Mesodermal cell (in vitro differentiated cells): Measurements from ENCODE around the gene PRR5L.
A peak's percentile ranks its signal among the peaks of the same experiment; 100 is the strongest.
"Not testable (repeated sequence)": the region's sequence is repeated elsewhere in the genome, so short reads cannot be mapped to it uniquely, and the experiment has no call there.

Experiments used
- H3K27ac ChIP-seq: 2 replicates; pipeline ENCODE4 v1.7.0; 2013; ENCODE audit warnings: mild to moderate bottlenecking, low read depth, low read length, moderate library complexity; ENCODE audit not compliant: severe bottlenecking
- H3K36me3 ChIP-seq: 2 replicates; pipeline ENCODE4 v1.7.1; 2013; ENCODE audit warnings: mild to moderate bottlenecking, low read length, moderate library complexity; ENCODE audit not compliant: control insufficient read depth, insufficient read depth
- H3K4me1 ChIP-seq: one replicate; pipeline ENCODE4 v1.7.1; 2013; ENCODE audit warnings: mild to moderate bottlenecking, low read length; ENCODE audit not compliant: insufficient read depth, control insufficient read depth, poor library complexity, severe bottlenecking
- H3K4me3 ChIP-seq: 2 replicates; pipeline ENCODE4 v1.7.0; 2013; ENCODE audit warnings: low read length, control low read depth, mild to moderate bottlenecking; ENCODE audit not compliant: insufficient read depth, poor library complexity, severe bottlenecking; ENCODE audit errors: extremely low read depth
- H3K9me3 ChIP-seq: 2 replicates; pipeline ENCODE4 v1.7.1; 2013; ENCODE audit warnings: mild to moderate bottlenecking, low read length, moderate library complexity; ENCODE audit not compliant: control insufficient read depth
- WGBS, 2 experiments: methylation state at CpG; one replicate each; pipeline ENCODE4 v1.1.5; 2013; ENCODE audit warnings: missing lambda C conversion rate in 2 of 2; ENCODE audit not compliant: insufficient coverage in 2 of 2; 5-methylcytosine and 5-hydroxymethylcytosine counted together

PRR5L gene

DNA sequence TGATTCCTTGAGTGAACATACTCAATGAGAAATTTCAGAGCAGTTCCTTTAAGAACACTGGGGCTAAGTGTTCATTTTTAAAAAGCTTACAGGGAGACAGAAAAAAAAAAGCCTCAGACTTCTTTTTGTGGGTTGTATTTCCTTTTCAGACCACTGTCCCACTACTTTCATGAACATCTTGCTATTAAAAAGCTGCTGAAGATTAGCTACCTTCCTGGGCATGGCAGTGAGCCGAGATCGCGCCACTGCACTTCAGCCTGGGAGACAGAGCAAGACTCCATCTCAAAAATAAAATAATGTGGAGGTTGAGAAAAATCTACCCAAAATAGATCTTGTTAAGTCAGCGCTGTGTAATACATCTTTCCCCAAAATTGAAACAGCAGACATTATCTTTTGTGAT, 203.2 kb downstream of the PRR5L start:
- H3K4me3 ChIP-seq, result no peak overlapping the region
- H3K36me3 ChIP-seq, result peaks cover 59% of the 10 kb centered on the region
- no peaks in the 10 kb centered on the region for H3K9me3 ChIP-seq
- peaks cover 37% of the 10 kb centered on the region for H3K4me1 ChIP-seq
- peak overlapping the region; percentile 92 for H3K27ac ChIP-seq
- WGBS, 2 experiments, result 96% methylated on average over 3 of the region's 4 CpGs; no CpG with 5 or more reads in 1 of the 2 experiments

DNA sequence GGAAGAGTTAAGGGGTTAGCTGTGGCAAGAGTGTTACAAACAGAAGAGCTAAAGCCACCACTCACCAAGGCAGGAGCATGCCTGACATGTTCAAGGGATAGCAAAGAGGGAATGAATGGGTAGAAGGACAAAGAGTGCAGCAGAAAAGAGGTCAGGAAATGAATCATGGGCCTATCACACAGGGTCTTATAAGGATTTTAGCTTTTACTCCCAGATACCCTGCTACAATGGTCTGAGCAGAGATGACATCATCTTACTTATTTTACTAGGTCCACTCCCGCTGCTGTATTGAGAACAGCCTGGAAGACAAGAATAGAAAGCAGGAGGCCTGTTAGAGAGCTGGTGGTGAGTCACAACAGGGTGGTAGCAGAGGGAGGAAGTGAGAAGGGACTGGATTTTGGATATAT, 204.2 kb downstream of the PRR5L start:
- peak overlapping the region; percentile 6 for H3K4me3 ChIP-seq
- peaks cover 65% of the 10 kb centered on the region for H3K36me3 ChIP-seq
- WGBS, 2 experiments, result no CpG with 5 or more reads among the region's 1 CpG
- peaks cover 37% of the 10 kb centered on the region for H3K4me1 ChIP-seq
- no peaks in the 10 kb centered on the region for H3K9me3 ChIP-seq
- peak overlapping the region; percentile 92 for H3K27ac ChIP-seq

DNA sequence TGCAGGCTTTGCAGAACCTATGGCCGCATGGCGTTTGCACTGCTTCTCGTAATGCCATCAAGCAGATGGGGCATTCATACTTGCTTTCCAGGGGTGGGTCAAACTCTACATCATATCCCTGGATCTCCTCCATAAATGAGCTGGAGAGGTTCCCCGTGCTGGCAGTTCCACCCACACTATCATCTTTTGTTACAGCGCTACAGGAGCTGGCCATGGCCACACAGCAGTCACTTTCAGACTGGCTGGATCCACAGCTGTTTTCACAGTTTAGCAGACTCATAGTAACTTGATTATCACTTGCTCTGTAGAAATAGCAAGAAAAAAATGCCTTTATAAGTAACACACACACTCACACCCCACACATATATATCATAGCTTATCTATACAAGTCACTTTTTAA, 205.1 kb downstream of the PRR5L start:
- Histone ChIP-seq H3K9me3 (no peaks in the 10 kb centered on the region), H3K36me3 (peaks cover 58% of the 10 kb centered on the region), H3K4me3 (no peak overlapping the region), H3K4me1 (peaks cover 37% of the 10 kb centered on the region), H3K27ac (peak overlapping the region; percentile 92)
- WGBS, 2 experiments, result 89 to 92% methylated on average over 5 of the region's 5 CpGs

DNA sequence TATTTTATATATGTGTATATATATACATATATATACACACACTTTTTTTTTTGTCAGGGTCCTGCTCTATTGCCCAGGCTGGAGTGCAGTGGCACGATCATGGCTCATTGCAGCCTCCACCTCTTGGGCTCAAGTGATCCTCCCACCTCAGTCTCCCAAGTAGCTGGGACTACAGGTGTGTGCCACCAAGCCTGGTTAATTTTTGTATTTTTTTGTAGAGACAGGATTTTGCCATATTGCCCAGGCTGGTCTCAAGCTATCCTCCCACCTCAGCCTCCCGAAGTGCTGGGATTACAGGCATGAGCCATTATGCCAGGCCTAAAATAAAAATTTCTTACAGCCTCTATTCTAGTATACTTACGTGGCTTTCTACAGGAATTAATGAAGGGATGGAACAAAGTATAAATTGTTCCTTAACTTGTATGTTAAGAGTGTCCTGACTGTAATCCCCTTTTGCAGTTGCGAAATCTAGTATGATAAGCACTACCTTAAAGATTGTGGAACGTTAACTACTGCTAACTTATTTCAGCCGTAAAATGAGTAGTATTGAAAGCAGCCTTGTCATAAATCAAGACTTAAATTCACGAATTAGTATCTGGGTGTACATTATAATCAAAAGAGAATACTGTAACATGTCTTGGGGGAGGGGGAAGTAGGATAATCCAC, 211.9 kb downstream of the PRR5L start:
- Histone ChIP-seq H3K4me1 (peaks cover 4% of the 10 kb centered on the region), H3K4me3 (peak overlapping the region; percentile 96), H3K9me3 (no peaks in the 10 kb centered on the region), H3K27ac (no peak overlapping the region), H3K36me3 (peaks cover 27% of the 10 kb centered on the region)
- WGBS, 2 experiments, result 97 to 100% methylated on average over 1 to 4 of the region's 7 CpGs

DNA sequence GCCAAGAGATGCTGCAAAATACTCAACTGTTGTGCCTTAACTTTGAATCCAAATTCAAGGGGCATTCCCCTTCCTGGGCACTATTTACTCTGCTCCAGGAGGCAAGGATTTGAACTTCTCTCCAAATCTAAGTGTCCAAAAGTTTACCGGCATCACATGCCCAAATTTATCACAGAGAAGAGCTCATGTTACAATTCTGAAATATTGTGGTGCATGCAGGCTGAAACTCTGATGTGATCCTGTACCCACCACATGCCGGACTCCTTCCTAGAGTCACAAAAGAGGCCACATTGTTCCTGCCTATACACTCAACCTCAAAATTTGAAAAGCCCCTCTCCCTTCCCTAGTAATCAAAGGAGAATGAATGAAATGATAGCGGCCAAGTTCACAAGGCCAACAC, 212.7 kb downstream of the PRR5L start:
- H3K9me3 ChIP-seq, result peaks cover 1% of the 10 kb centered on the region
- H3K36me3 ChIP-seq, result peaks cover 21% of the 10 kb centered on the region
- peaks cover 4% of the 10 kb centered on the region for H3K4me1 ChIP-seq
- 60% methylated on average over 2 of the region's 3 CpGs; no CpG with 5 or more reads in 1 of the 2 experiments for WGBS, 2 experiments
- H3K4me3 ChIP-seq, result peak overlapping the region; percentile 96
- peak overlapping the region; percentile 10 for H3K27ac ChIP-seq

DNA sequence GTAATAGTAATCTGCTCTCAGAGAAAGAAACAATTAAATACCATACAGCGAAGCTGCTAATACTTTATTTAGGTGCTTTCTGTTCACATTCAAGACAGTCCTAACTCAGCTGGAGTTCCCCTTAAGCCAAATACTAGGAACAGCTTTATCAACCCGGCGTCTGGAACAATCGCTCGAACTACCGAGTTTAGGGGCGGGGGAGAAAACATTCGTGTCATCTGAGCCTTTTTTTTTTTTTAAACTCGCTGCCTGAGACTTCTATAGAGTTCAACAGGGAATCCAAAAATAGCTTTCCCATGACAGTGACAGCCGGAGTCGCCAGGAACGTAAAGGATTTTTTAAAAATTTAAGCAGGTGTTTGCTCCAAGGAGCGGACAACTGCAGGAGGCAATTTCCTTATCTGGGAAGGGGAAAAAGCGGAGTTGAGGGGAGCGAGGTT, 213.1 kb downstream of the PRR5L start:
- 0 to 1% methylated on average over 12 to 14 of the region's 15 CpGs for WGBS, 2 experiments
- peak overlapping the region; percentile 10 for H3K27ac ChIP-seq

DNA sequence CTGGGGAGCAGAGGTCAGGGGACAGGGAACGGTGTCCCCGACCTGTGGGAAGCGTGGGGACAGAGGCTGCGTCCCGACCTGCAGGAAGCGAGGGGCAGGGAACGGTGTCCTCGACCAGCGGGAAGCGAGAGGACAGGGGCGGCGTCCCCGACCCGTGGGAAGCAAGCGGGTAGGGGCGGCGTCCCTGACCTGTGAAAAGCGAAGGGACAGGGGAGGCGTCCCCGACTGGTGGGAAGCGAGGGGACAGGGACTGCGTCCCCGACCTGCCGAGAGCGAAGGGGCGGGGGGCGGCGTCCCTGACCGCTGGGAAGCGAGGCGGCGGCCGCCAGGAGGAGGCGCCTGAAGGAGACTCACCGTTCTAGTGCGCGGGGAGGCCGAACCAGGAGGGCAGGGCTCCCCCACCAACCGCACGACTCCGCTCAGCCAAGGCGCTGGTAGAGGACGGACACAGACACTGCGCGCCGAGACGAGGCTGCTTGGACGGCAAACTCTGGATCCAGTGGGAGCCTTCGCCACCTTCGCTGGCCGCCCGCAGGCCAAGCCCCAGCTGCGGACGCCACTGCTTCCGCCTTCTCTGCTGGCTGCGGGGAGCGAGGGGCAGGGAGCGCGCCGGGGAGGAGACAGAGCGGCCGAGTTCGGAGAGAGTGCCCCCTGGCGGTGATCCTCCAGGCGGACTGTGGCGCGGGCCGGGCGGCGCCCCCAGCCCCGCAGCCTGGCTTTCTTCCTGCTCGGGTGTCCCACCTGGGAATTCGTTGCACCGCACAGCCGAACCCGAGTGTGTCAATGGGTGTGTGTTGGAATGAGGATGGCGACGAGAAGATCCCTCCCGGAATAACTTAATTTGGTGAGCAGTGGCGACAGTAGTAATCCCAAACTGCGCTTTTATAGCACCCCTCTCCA, 213.9 kb downstream of the PRR5L start, which contains the start of gene TRAF6:
TRAF6 (minus strand) TSS at position 579 of the 900 bp plus-strand sequence. CDS start 8,757 bp downstream, outside the sequence.
- Histone ChIP-seq H3K27ac (peak within 1 kb of the TSS; percentile 61), H3K36me3 (peaks cover 10% of the 10 kb centered on the region), H3K4me1 (peaks cover 4% of the 10 kb centered on the region), H3K4me3 (peak within 1 kb of the TSS; percentile 96), H3K9me3 (peaks cover 10% of the 10 kb centered on the region)
- 1% methylated on average over 58 to 80 of the region's 81 CpGs for WGBS, 2 experiments

More for the DNA sequence above, 213.1 kb downstream of the PRR5L start:
- Histone ChIP-seq H3K36me3 (peaks cover 16% of the 10 kb centered on the region), H3K9me3 (peaks cover 6% of the 10 kb centered on the region), H3K4me1 (peaks cover 4% of the 10 kb centered on the region), H3K4me3 (peak overlapping the region; percentile 96)

DNA sequence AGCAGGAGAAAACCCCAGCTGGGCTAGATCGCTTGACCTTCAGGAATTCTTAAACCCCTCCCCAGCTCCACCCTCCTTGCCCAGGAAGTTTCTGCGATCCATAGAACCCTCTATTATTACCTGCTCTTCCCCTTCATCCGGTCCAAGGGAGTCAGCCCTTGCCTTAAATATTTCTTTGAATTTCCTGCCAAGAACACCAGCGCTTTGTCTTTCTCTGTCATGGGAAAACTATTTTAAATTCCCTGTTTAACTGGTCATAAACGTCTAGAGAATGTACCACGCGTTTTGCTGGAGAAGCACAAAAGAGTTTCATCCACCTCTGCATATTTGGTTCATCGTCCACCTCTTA, 214.5 kb downstream of the PRR5L start:
- Histone ChIP-seq H3K4me1 (peaks cover 4% of the 10 kb centered on the region), H3K36me3 (peaks cover 4% of the 10 kb centered on the region), H3K27ac (peak overlapping the region; percentile 29), H3K9me3 (peaks cover 10% of the 10 kb centered on the region), H3K4me3 (peak overlapping the region; percentile 96)
- 43 to 50% methylated on average over 8 of the region's 8 CpGs for WGBS, 2 experiments

DNA sequence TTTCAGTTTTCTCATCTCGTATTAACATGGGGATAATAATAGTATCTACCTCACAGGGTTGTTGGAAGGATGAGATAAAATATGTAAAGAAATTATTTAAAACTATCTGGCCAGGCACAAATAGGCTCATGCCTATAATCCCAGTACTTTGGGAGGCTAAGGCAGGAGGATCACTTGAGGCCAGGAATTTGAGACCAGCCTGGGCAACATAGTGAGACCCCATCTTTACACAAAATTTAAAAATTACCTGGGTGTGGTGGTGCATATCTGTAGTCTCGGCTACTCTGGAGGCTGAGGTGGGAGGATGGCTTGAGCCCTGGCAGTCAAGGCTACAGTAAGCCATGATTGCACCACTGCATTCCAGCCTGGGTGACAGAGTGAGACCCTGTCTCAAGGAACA, 215.0 kb downstream of the PRR5L start:
- not testable (repeated sequence) for H3K4me3 ChIP-seq, H3K27ac ChIP-seq, H3K9me3 ChIP-seq, H3K4me1 ChIP-seq, H3K36me3 ChIP-seq
- no CpG with 5 or more reads among the region's 2 CpGs for WGBS, 2 experiments

DNA sequence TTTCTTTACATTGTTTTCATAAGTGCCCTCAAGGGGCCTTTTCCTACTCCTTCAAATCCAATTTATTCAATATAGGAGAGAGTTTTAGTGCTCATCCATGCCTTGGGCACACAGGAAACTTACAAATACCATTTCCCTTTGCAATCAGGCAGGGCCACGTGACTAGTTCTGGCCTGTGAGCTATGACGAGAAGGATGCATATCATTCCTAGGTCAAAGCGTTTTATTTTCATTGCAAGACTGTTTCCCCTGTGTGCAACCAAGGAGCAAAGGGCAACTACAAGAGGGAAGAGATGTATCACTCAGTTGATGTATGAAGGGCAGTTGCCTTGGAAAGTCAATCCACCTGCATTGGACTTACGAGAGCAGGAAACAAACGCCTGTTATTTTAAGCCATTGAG, 215.9 kb downstream of the PRR5L start:
- WGBS, 2 experiments, result 72 to 83% methylated on average over 5 of the region's 5 CpGs
- H3K27ac ChIP-seq, result no peak overlapping the region
- no peak overlapping the region for H3K4me3 ChIP-seq

More for the DNA sequence above, 215.9 kb downstream of the PRR5L start:
- H3K4me1 ChIP-seq, result peaks cover 4% of the 10 kb centered on the region
- peaks cover 10% of the 10 kb centered on the region for H3K9me3 ChIP-seq
- H3K36me3 ChIP-seq, result peaks cover 4% of the 10 kb centered on the region
